ENCODE measurements around the gene SDK1.
"Not testable (repeated sequence)": the region's sequence is repeated elsewhere in the genome, so short reads cannot be mapped to it uniquely, and the experiment has no call there.

SDK1 gene

GRCh38 chr7:3569643-3570042 is 268.6 kb downstream of the SDK1 start:
- FAIRE-seq: no peak

GRCh38 chr7:3573151-3573550 is 272.1 kb downstream of the SDK1 start:
- no peak for FAIRE-seq

More at GRCh38 chr7:3569643-3570042, 268.6 kb downstream of the SDK1 start:
- DNase-seq (ENCODE audit: insufficient read length, low spot score): no peak

DNA sequence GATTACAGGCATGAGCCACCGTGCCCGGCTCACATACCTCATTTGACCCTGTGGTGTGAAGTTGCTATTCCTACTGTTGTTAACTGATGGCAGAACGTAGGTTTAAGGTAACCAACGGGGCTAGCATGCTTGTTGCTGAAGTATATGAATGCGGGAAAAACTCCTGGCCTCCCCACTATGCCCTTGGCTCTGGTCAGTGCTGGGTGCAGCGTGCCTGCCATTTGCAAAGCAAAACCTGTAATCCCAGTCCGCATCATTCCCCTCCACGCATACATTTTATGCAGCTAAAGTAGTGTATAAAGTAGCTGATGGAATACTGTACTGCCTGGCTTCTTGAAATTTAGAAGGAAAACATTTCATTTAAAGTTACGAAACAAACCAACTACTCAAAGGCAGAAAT is 273.3 kb downstream of the SDK1 start:
- FAIRE-seq (no peak), DNase-seq (ENCODE audit: insufficient read length, low spot score) (no peak)

More at GRCh38 chr7:3573151-3573550, 272.1 kb downstream of the SDK1 start:
- no peak for DNase-seq (ENCODE audit: insufficient read length, low spot score)

GRCh38 chr7:3575753-3576531 is 274.9 kb downstream of the SDK1 start:
- no peak for DNase-seq (ENCODE audit: insufficient read length, low spot score)
- no peak for FAIRE-seq

GRCh38 chr7:3578399-3578798 is 277.3 kb downstream of the SDK1 start:
- DNase-seq (ENCODE audit: insufficient read length, low spot score): no peak
- FAIRE-seq: no peak

DNA sequence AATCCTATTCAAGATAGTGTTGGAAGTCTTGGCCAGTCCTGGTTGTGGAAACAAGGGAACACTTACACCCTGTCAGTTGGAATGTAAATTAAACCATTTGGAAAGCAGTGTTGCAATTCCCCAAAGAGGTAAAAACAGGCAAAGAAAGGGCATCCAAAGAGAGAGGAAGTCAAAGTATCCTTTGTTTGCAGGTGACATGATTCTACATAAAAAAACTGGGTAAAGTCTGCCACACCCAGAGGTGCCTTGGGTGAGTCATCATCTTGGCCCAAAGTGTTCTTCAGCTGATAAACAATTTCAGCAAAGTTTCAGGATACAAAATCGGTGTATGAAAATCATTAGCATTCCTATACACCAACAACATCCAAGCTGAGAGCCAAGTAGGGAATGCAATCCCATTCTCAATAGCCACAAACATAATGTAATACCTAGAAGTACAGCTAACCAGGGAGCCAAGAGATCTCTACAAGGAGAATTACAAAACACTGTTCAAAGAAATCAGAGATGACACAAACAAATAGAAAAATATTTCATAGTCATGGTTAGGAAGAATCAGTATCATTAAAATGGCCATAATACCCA is 278.7 kb downstream of the SDK1 start:
- no peak for FAIRE-seq
- DNase-seq (ENCODE audit: insufficient read length, low spot score): no peak

GRCh38 chr7:3582145-3582544 is 281.1 kb downstream of the SDK1 start:
- FAIRE-seq; DNase-seq (ENCODE audit: insufficient read length, low spot score): not testable (repeated sequence)

- DNase-seq (ENCODE audit: insufficient read length, low spot score) (no peak), FAIRE-seq (no peak)
Measured at GRCh38 chr7:3585826-3586225, 284.8 kb downstream of the SDK1 start.

- DNase-seq (ENCODE audit: insufficient read length, low spot score) (no peak), FAIRE-seq (no peak)
Measured at GRCh38 chr7:3588341-3588740, 287.3 kb downstream of the SDK1 start.

GRCh38 chr7:3589752-3590151 is 288.7 kb downstream of the SDK1 start:
- no peak for DNase-seq (ENCODE audit: insufficient read length, low spot score)
- no peak for FAIRE-seq

DNA sequence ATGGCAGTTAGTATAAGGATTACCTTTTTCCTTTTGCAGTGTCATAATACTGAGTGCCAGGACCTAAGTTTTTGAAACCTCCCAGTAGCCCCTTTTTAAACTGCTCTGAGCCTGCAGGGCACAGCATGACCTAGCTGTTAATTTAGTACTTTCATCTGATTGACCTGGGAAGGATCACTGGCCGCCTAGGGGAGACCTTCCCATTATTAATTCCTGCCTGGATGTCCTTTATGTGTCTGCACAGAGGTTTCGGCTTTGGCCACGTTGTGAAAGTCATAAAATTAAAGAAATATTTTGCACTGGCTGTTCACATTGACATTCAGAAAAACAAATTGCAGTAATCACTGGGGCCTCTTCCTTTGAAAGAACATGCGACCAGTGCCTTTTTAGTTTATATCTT is 290.2 kb downstream of the SDK1 start:
- FAIRE-seq (no peak), DNase-seq (ENCODE audit: insufficient read length, low spot score) (no peak)

GRCh38 chr7:3591944-3592343 is 290.9 kb downstream of the SDK1 start:
- FAIRE-seq: no peak

GRCh38 chr7:3592401-3593134 is 291.5 kb downstream of the SDK1 start:
- no peak for FAIRE-seq
- DNase-seq (ENCODE audit: insufficient read length, low spot score): no peak

More at GRCh38 chr7:3591944-3592343, 290.9 kb downstream of the SDK1 start:
- no peak for DNase-seq (ENCODE audit: insufficient read length, low spot score)

GRCh38 chr7:3594901-3595300 is 293.8 kb downstream of the SDK1 start:
- FAIRE-seq: no peak

GRCh38 chr7:3598854-3599253 is 297.8 kb downstream of the SDK1 start:
- no peak for DNase-seq (ENCODE audit: insufficient read length, low spot score)
- no peak for FAIRE-seq

More at GRCh38 chr7:3594901-3595300, 293.8 kb downstream of the SDK1 start:
- no peak for DNase-seq (ENCODE audit: insufficient read length, low spot score)

DNA sequence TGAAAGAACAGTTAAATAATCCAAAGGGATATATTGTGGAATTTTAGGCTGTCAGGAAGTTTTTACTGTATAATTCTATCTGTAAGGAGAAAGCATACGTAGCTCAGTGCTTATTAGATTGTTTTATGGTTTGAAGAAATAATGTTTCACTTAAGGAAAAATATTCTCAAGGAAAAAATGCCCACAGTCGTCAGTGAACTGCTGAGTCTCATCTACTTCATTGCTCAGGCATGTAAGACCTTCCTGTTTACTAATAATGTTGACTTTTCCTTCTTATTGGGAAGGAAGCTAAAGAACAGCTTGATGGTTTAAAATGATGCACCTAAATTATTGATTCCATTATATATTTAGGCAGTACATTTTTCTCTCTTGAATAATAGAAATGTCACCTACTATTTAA is 304.2 kb downstream of the SDK1 start:
- no peak for DNase-seq (ENCODE audit: insufficient read length, low spot score)
- FAIRE-seq: no peak

DNA sequence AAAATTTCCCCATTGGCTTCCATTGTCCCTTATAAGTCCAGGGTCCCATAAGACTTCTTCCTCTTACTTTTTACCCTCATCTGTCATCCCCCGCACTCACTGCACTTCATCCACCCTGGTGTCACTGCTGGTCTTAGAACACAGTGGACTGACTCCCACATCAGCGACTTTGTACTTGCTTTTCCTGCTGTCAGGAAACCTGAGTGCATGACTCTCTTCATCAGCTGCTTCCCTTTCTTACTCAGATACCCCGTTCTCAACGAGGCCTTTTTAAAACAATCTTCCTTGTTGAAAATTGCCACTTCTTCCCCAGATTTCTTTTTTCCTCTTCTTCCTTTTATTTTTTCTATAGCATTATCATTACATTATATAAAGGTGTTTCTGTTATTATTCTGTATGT is 305.4 kb downstream of the SDK1 start:
- no peak for FAIRE-seq
- no peak for DNase-seq (ENCODE audit: insufficient read length, low spot score)

- no peak for FAIRE-seq
- DNase-seq (ENCODE audit: insufficient read length, low spot score): no peak
Measured at GRCh38 chr7:3607847-3608246, 306.8 kb downstream of the SDK1 start.

DNA sequence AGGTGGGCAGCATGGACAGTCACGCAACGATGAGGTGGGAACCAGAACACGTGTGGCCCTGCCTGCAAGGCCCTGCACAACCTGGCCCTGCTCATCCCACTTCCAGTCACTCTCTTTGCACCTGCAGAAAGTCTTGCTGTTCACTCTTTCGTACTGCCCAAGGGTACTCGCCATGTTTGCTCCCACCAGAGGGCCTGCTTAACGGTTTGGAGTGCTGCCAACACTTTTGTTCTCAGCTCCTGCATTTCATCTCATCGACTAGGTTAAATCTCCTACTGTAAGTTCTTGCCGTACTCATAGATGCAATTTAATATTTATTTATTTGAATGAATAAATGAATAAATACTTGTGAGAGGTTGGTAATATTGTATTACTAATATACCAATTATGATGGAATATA is 315.3 kb downstream of the SDK1 start:
- FAIRE-seq (no peak), DNase-seq (ENCODE audit: insufficient read length, low spot score) (no peak)

- no peak for FAIRE-seq
- DNase-seq (ENCODE audit: insufficient read length, low spot score): no peak
Measured at GRCh38 chr7:3630081-3630480, 329.0 kb downstream of the SDK1 start.

DNA sequence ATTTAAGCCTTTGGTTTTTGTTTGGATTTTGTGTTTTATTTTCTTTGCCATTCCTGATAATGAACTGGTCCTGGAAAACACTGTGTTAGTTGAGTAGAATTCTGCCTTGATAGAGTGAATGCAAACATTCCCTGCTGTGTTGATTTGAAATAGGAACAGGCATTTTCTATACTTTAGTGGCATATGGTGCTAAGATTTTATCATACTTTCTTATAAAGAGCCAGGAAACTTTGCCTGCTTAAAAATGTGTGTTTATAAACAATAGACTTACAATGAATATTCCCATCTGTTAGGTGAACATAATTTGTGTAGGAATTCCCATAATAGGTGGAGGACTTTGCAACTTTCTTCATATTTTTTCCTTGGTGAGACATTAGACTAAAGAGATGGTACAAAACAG is 333.3 kb downstream of the SDK1 start:
- DNase-seq (ENCODE audit: insufficient read length, low spot score) (no peak), FAIRE-seq (no peak)

All from GM19239 (cell line).